ENCODE data around the gene KRT6B.

KRT6B gene

DNA sequence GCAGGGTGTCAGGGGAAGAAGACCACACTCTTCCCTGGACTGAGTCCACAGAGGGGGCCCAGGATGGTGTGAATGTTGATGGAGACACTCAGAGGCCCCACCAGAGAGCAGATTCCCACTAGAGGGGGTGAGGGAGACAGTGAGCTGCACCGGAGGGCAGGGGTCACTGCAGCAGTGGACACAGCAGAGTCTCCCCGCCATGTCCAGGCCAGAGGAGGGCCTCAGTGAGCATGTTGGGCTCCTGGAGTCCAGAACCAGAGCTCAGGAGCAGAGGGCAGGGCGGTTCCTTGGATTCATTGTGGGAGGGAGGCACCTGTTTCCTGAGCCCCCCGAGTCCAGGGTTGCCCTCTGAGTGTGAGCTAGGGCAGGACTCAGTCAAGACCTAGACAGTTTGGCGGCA is 44.0 kb downstream of the KRT6B start:
- DNase-seq, result no peak

GRCh38 chr12:52405922-52406385 is 46.0 kb downstream of the KRT6B start, which contains the start of gene KRT82:
TSS of gene KRT82 (minus strand) at chr12:52406335. CDS start at chr12:52406277, 58 bp downstream.
- no peak for DNase-seq

DNA sequence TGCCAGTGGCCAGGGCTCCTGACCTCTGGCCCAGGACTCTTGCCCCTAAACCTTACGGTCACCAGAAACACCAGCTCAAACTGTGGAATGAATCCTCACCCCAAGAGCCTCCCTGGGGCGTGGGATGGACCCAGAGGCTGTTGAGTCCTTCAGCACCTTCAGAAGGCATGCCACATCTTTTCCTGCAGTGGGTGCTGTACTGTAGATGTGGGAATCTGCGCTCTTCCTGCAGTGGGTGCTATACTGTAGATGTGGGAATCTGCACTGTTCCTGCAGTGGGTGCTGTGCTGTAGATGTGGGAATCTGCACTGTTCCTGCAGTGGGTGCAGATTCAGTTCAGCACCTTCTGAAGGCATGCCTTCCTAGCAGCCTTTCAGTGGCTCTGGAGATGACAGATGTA is 47.0 kb downstream of the KRT6B start:
- DNase-seq, result no peak

DNA sequence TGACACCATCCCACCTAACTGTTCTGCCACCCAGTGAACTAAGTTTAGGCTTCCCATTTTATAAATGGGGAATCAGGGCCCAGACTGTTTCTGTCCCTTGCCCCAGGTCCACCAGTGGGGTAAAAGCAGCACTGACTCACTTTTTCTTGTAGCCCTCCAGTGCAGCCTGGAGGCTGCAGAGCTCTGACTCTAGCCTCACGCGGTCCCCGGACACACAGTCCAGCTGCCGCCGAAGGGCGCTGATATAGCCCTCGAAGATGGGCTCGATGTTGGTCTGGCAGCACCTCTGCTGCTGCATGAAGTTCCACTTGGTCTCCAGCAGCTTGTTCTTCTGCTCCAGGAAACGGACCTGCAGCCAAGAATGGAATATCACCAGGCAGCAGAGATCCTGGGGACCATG is 48.4 kb downstream of the KRT6B start:
- DNase-seq, result no peak

- DNase-seq, result no peak
Measured at GRCh38 chr12:52402873-52403540, 48.9 kb downstream of the KRT6B start.

- DNase-seq, result no peak
Measured at GRCh38 chr12:52402377-52402776, 49.6 kb downstream of the KRT6B start.

- DNase-seq, result no peak
Measured at GRCh38 chr12:52401926-52402325, 50.0 kb downstream of the KRT6B start.

DNA sequence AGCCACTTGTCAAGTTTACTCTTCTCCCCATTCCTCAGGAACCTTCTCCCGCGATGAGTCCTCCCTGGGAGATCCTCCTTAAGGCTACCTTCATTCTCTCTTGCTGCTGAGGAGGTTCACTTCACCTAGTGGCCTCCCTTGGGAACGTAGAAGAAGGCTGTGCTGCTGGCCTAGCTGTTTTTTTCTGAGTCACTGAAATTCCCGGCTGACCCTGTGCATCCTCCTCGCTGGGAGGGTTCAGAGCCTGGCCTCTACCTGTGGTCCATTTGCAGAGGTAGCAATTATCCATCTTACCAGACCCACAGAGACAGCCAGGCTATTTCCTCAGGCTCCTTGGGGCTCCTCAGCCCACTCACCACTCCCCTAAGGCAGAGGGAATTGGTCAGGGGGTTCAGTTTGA is 50.4 kb downstream of the KRT6B start:
- no peak for DNase-seq

DNA sequence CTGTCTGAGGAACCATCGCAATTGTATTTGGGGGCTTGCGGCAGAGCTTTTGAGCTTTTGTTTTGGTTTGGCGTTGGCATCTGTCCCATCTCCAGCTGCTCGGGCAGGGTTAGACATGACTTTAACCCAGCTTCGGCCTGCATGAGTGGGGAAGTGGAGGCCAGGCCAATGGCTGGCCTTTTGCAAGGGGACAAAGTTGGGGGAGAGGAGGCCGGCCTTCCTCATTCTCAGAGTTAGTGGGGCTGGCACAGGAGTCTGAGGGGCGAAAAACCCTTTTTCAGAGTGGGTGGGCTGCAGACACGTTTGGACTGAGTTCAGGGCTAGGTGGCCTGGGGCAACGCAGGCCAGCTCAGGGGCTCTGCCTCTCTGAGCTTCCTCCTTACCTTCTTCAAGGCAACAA is 51.0 kb downstream of the KRT6B start:
- DNase-seq, result no peak

DNA sequence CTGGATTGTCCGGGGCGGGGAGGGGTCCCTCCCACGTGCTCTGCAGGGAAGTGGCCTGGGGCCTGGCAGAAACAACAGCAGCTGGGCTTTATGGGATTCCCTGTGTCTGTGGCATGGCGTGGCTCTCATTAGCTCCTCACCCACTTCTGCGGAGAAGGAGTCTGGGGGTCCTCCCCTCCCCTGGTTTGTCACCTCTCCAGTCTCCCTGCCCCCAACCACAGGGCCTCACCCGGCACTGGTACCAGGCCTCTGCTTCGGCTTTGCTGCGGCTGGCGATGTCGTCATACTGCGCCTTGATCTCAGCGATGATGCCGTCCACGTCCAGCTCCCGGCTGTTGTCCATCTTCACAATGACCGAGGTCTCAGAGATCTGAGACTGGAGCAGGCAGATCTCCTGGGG is 52.2 kb downstream of the KRT6B start:
- DNase-seq, result no peak

DNA sequence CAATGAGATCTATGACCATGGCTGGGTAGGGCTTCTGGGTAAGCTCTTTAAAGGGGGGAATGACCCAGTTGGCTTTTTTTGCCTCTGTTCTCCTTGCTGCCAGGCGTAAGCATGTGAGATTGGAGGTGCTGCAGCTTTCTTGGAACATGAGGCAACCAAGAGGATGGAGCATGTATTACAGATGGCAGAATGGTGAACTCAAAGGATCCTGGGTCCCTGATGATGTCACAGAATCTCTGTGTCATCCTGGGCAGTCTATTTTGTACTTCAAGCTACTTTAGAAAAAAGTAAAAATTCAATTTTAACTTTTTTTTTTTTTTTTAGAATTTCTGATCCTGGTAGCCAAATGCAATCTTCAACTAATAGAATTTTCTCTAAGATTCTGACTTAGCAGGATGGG is 53.8 kb downstream of the KRT6B start:
- DNase-seq, result no peak

GRCh38 chr12:52396656-52397055 is 55.3 kb downstream of the KRT6B start:
- DNase-seq, result no peak
